Germinal center (tissue), 1 donor: ENCODE measurements around the gene KCNQ5.

Source experiments
- DNase-seq: peaks from one replicate; pipeline ENCODE4 v3.0.0; 2012; ENCODE audit warnings: mixed read lengths, low spot score

The KCNQ5 gene

DNA sequence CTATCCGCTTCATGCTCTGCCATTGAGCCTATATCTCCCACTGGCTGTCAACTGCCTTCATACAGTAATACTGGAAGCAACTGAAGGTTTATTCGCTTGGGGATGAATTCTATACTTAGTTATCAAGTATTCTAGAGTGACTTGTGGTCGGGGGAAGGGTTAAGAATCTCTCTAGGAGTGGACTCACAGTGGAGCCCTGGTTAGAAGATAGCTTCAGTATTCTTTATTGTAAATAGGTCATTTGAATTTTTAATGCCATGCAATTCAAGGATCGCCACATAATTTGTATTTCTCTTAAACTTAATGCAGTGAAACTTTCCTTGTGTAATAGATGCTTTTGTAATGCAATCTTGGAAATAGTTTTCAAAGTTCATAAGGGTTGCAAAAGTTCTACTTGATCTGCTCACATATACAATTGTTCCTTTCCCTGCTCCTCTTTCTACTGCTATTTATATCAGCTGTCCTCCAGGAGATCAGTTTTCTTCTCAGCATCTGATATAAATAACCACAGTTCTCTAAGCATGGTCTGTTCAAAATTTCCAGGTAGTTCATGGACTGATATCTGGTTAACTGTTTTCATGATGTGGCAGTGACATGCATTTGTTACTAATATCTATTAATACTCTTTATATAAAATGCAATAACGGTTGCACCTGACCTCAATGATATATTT, 120.3 kb downstream of the KCNQ5 start:
- no peak for DNase-seq

DNA sequence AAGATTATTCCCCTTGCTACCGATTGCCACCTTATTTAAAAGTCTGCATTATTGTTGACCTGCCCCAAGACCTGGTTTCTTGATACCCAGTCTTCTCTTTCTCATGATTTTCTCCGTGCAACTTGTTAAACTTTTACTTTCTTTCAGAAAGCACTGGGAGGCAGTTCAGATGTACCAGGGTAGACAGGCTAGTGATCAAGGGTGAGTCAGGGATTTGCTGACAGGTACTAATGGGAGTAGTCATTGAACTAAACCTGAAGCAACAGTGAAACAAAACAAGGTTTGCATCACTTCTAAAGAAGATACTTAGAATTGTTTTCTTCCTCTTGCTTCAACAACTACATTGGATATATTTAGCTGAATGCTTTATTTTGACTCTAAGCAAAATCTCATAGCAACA, 124.4 kb downstream of the KCNQ5 start:
- no peak for DNase-seq

DNA sequence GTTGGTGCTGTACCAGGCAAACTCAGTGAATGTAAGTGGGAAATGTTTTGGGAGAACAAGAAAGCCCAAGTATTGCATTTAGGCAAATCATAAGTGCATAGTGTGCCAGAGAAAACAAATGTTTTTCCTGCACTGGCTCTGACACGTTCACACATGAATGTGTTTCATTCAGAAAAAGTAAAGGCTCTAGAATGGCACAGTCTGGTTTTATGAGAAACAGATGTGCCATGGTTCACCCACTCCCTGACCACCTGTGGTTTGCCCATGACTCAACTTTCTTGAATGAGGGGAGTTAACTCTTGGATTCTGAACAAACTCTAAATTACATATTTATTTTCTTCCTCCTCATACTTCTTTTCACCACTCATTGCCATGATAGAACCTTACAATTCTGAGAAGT, 126.9 kb downstream of the KCNQ5 start:
- DNase-seq: no peak

DNA sequence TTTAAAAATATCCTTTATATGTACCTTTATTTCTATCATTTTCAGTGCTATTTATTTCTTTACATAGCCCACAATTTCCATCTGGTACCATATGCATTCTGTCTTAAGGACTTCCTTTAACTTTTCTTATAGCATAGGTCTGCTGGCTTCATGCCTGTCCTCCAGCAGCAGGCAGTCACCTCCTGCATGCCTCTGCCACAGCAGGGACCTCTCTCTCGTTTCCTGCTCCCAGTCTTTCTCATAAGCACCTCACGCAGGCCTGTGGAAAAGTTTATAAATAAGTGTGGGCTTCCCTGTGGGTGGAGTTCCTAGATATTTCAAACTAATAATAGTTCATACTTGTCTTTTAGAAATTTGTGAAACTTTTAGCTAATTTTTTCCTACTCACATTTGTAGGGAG, 133.9 kb downstream of the KCNQ5 start:
- DNase-seq: no peak

DNA sequence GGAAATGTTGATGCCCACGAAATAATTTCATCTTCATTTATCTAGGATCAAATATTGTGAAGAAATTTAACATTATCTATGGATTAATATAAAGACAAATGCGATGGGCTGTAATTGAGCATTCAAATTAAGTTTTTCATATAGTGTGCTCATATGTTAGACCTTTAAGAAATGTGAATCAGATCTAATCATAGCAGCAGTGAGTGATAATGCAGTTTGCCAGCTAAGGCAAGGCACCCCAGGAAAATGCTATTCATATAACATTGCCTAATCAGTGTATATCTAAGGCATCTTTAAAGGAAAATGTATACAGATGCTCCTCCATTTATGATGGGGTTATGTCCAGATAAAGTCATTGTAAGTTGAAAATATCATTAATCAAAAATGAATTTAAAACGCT, 135.2 kb downstream of the KCNQ5 start:
- no peak for DNase-seq

DNA sequence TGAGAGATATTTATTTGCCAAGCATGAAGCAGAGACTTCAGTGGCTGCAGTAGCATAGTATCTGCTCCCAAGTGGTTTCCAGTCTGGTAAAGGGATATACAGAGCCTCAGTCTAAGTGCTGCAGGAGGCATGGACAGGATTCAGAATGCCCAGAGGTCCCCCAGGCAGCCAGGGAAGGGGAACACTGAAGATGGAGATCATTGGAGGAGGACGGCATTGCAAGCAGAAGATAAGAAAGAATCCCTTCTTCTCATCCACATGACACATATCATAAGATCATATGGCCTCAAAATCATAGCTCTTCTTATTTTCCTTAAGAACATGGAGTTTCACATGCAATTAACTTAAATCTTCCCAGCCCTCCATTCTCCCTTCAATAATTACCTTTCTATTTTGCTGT, 136.1 kb downstream of the KCNQ5 start:
- no peak for DNase-seq

DNA sequence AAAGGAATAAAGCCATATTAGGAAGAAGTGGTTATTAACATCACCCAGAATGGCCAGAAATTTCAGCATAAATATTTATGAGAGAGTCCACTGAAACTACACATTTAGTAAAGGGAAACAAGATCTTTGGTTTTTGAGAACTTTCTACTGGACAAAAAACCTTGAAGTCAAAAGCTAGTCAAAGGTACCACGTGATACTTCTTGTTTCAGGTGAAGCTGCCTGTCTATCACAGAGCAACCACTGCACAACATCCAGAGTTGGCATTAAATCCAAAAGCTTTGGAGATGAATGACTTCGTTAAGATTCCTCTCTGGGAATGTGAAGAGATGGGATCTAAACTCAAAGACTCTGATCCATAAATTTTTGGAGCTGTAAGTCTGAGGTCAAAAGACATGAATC, 137.0 kb downstream of the KCNQ5 start:
- DNase-seq: no peak

DNA sequence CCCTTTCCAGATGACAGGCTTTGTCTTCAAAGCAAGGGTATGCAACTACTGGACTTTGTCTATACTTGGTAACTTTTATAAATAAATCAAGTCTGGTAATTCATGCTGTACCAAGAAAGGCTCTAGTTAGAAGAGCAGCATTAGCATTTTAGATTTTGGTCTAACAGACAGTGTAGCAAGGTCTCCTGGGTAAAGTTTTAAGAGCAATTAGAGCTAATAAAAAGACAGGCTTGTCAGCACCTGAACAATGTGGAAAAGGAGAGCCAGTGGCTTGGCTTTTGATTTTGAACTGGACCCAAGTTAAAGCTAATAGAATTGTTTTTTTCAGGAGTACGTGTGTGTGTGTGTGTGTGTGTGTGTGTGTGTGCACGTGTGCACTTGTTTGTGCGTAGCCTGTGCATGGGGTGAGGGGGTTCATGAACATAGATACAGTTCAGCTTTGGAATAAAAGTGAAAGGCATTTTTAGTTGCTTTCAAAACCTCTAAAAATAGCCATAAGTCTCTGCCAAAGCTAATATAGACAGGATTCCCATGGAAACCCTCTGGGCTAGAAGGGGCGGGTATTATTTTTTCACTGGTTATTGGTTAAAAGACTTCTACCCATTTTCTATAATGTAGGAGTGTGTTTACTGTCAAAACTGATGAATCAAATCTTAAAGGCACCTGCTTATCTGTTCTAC, 138.4 kb downstream of the KCNQ5 start:
- DNase-seq: no peak

DNA sequence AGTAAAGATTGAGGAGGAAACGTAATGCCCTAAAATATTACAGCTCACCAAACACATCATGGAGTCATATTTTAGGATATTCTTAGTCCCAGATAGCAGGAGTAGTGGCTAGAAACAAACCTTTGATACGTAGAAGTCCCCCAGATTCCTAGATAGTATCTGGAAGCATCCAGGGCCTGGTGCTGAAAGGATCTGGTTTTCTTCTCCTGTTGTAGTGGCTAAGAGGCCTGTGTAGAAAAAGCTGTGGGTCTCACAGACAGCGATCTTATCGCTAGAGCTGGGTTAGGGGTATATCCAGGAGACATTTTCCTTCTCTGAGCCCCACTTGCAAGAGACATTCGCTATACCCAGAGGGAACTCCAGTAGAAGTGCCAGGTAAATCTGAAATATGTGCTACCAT, 139.9 kb downstream of the KCNQ5 start:
- DNase-seq: no peak

DNA sequence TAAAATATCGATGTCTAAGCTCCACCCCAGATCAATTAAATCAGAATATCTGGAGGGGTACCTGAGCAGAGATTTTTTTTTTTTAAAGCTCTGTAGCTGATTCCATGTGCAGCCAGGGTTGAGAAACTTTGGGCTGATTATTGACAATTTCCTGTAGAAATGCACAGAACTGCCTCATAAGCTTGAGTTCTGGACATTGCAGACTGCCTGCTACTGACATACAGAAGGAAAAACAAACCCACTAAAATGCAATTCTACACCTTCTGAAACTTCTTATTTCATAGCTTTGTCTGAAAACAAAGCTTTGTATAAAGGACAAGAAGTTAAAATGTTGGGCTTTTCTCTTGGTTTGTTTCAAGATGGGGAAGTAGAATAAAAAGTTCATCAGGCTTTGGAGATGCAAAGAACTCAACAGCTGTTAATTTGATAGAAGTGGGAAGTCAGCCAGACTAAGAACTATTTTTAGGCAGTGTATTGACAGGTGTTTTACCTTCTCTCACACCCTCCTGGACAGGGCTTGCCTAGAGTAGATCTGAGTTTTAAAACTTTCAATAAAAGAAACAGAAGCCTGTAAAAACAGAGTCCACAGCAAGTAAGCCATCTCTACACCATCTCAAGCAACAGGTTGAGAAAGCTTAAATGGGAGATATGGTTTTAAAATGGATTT, 147.7 kb downstream of the KCNQ5 start:
- peak; percentile 29 for DNase-seq

DNA sequence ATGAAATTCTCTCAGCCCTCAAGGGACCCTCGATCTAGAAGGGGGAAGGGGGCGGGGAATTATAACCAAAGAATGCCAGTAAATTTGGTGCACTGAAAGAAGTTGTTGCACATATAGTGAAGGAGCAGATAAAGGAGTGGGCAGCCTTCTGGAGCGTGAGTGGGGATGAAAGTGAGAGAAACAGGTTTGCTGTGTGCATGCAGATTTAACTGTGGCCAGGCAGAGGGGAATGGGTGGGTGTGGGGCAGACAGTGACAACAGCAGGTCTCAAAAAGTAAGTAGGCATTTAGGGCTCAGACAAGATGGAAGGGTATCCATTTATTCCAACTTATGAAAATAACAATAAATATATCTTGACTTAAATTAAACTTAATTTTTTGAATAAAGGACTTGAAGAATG, 149.1 kb downstream of the KCNQ5 start:
- DNase-seq: no peak

DNA sequence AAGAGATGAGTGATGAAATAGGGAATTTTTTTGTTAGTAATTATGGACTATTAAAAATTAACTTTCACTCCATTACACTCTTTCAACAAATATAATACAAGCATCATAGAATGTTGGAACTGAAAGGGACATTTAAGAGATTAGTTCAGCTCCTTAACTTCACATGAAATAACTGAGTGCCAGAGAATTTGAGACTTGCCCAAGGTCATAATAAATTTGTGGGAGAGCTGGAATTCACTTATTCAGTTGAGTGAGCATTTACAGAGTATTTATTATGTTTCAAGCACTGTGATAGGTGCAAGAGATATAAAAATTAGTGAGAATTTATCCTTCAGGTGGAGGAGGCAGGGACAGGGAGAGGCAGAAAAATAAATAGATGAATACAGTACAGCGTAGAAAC, 154.6 kb downstream of the KCNQ5 start:
- no peak for DNase-seq

DNA sequence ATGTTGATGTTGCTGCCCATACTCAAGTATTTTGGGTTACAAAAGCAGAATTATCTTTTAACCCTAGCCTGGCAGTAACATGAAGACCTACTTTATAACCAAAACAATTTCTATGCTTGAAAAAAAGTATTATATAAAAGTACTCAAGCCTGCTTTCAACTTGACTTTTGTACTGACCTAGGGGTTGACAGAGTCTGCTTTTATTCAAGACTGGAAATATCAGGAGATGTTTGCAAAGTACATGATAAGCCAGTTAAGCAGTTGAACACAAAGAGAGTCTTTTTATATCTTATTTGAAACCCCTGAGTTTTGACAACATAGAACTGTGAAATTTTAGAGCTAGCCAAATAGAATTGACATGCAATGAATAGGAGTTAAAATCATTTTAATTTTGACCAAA, 159.8 kb downstream of the KCNQ5 start:
- DNase-seq: no peak

DNA sequence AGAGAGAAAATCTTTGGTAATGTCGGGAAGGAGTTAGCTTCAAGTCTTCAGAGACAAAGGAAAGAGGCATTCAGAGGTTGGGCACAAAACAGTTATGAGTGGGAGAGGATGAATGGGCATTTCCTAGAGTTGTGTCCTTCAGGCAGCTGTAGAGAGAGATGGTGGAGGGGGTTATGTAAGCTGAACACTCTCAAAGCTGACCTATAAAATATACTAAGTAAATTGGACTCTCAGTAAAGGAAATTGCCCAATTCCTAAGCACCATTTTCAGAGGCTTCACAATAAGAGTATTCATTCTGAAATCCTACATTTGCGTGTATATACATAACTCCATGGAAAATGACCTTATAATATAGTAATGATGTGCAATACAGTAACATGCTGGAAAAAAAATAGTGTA, 161.2 kb downstream of the KCNQ5 start:
- DNase-seq: no peak

DNA sequence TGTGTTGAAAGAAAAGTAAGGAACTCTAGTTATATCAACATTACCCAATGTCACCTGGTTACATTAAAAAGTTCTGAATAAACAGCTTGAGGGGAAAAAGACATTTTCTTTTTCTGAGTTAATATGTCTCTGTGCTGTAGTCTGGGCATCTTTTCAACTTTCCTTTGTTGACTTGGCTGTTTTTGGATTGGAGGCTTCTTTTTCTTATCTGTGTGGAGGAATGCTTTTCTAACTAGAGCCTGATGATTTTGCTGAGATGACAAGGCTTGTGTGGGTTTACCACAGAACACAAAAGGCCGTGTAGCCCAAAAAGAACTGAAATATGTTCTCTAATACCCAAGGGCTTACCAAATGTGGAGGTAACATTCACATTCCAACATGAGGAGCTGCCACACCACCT, 161.8 kb downstream of the KCNQ5 start:
- DNase-seq: no peak

DNA sequence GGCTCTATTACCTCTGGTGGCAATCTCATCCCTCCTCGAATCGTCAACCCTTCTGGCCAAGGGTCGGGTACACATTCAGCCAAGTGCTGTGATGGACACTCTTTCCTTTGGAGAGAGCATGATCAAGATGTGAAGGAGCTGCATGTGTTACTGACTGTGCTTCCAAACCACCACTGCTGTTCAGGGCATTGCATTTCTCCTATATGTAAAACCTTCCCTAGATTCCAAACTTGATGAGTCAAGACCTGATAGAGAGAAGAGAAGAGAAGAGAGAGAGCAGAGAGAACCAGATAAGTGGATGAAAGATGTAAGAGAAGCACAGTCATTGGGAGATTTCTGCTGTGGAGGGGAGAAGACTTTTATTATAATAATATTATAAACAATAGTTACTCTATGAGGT, 162.2 kb downstream of the KCNQ5 start:
- DNase-seq: no peak

DNA sequence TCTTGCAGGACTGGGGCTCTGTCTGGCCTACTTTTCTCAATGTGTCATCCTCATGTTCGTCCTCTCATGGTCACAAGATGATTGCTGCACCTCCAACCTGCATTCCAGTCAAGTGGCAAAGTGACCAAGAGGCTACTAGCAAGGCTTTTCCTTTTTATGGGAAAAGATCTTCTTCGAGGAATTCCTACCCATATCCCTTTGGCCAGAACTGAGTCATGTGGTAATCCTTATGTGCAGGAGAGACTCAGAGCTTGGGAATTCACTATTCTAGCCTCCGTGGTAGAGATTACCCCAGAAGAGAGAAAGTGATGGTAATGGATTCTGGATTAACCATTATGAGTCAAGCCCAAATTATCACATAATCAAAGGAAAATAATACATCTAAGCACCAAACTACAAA, 162.7 kb downstream of the KCNQ5 start:
- DNase-seq: no peak

DNA sequence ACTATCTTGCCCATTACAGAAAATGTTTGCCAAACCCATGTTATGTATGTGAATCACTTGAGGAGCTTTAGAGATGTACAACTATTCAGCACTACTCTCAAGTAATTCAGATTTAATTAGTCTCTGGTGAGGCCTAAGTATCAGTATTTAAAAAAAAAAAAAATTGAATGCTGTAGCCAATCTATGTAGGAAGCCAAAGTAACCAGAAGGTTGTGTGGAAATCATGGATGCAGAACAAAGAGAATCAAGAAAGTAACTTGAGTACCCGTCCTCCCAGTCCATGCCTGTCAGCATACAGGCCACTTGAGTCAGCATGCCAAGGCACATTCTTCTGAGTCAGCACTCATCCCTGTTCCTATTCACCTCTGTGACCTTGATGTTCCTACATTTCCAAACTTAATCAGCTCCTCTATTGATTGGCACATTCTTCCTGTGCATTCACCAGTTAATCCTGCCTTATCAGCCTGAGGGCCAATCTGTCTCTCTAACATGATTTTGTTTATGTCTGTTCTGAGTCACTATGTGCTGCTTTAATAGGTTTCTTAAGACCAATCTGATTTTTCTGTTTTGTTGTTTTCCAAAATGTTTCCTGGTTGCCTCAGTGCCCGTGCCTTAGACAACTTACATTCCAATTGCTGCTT, 165.6 kb downstream of the KCNQ5 start:
- no peak for DNase-seq

DNA sequence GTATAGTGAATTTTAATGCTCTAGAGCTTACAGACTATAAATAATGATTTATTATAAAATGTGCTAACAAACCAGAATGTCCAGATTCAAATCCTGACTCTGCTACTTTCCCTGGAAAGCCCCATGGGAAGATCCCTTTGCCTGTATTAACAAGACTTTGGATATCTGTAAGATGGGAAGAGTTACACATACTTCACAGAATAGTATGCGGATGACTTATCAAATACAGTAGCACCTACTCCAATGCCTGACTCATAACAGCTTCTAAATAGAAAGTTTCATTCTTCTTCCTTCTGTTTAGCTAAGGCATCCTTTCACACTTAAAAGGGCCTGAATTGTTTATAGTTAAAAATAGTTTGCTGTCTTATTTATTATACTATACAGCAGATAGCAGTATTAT, 166.3 kb downstream of the KCNQ5 start:
- no peak for DNase-seq

DNA sequence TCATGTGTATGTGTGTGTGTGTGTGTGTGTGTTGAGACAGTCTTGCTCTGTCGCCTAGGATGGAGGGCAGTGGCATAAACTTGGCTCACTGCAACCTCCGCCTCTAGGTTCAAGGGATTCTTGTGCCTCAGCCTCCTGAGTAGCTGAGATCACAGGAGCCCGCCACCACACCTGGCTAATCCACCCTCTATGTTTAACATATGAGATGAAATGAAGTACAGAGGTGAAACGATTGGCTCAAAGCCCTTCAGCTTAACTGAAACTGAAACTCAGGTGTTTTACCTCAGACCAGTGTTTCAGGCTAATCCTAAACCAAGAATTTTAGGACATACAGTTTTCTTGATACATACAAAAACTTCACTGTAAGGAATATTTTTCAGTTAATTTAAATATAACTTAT, 167.3 kb downstream of the KCNQ5 start:
- DNase-seq: no peak

DNA sequence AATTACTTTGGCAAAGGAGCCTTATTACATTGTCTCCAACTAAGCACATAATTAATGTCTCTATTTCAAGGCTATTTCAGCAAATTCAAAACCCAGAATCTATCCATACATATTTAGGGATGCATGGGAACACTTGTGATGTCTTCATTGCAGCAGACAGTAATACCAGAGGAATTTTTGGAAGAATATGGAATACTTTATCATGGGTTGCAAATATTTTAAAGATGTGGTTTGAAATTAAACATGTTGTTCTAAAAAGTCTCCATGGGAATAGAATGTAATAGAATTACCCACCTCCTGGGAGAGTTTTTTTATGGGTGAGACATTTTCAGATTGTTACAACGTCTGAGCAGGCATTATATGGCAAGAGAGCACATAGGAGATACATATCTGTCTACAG, 170.8 kb downstream of the KCNQ5 start:
- no peak for DNase-seq

DNA sequence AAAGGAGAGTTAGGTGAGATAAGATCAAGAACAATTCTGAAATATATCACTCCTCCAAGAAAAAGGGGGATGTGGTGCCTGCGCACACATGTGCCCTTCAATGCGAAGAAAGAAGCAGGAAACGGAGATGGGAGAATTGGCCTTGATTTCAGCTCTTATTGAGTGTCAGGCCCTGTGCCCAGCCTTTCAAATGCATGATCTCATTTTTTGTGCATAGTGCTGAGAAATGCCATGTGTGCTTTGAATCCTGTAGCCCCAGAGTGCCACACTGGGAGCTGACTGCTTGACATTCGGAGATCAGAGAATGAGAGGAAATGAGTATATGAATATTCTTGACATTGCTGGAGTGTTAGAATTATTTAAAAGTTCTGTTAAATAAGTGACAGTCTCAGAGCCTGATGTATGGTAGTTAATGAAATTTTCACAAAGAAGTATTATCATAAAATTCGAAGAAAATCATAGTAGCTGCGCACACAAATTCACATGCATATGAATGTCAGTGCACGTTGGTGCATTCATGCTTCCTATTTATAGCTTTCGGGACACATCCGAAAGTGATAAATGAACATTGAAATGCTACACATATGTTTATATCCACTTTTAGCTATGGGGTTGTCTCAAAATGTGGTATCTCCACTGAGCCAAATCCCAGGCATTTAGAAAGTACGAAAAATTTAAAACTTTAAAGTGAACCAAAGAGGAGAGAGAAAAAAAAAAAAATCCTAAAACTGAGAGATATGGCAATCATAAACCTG, 172.0 kb downstream of the KCNQ5 start:
- no peak for DNase-seq
